HepG2 (cell line): Measurements from ENCODE around the gene BCL2L13. TPM values are rescaled to one million over a fixed set of nuclear protein-coding genes. Genes with fewer than 3 reads are reported as not detected.

Source experiments
- ATAC-seq: fragments of 200-7000 bp; cut with Tn5 transposase; 3 replicates; pipeline ENCODE4 v1.9.1; 2020; ENCODE audit warnings: mild to moderate bottlenecking, moderate library complexity
- BruUV-seq: library from RNA; stranded (reverse); fragments of 400-500 nt; replicated peaks from 2 replicates; lab custom pipeline; 2021; lab: Mats Ljungman, UMichigan
- CTCF ChIA-PET: fragments of 300-600 bp; formaldehyde crosslinking; extraction: SDS; loops from one replicate; lab custom pipeline; 2021; ENCODE audit warnings: low total read pairs, inconsistent platforms, low intra/inter-chr PET ratio; lab: Yijun Ruan, JAX
- POLR2A ChIA-PET: fragments of 350-600 bp; sonication (Branson Sonifier 250); formaldehyde crosslinking; loops from one replicate; lab custom pipeline; 2020; ENCODE audit warnings: antibody characterized with exemption, inconsistent platforms; lab: Yijun Ruan, JAX
- DNase-seq: peaks from one replicate; pipeline ENCODE4 v3.0.0-alpha.2; 2015; ENCODE audit warnings: low spot score
- FAIRE-seq: peaks from 3 replicates; lab custom pipeline; 2011; peaks lifted over from hg19 to GRCh38; lab: Jason Lieb, UNC
- H2AFZ ChIP-seq: one replicate; pipeline ENCODE4 v1.6.1; 2011; ENCODE audit warnings: low read length, inconsistent platforms
- H3K27ac ChIP-seq: fragments of 300-600 bp; 3 replicates; pipeline ENCODE4 v1.8.0; 2011; ENCODE audit warnings: mixed run types, mild to moderate bottlenecking, mixed read lengths, low read length, inconsistent platforms; ENCODE audit not compliant: insufficient read depth; ENCODE audit errors: extremely low read length
- H3K27me3 ChIP-seq, 2 experiments: fragments of 200-600 bp in 1 of 2; 2 replicates in 1 of 2; 3 replicates in 1 of 2; pipeline versions ENCODE4 v1.6.0 to v1.8.0; 2011; ENCODE audit warnings: low read length in 2 of 2, mild to moderate bottlenecking in 2 of 2, moderate library complexity in 2 of 2, inconsistent platforms in 1 of 2; ENCODE audit not compliant: insufficient read depth in 2 of 2, control insufficient read depth in 1 of 2
- H3K36me3 ChIP-seq, 2 experiments: fragments of 200-600 bp in 1 of 2; replicated peaks in 1 of 2; 2 replicates in 1 of 2; 3 replicates in 1 of 2; pipeline versions ENCODE4 v1.5.1 to v1.8.0; 2011; ENCODE audit warnings: low read length in 2 of 2, inconsistent platforms in 1 of 2; ENCODE audit not compliant: insufficient read depth in 2 of 2, control insufficient read depth in 1 of 2
- H3K4me1 ChIP-seq: 2 replicates; pipeline ENCODE4 v1.5.1; 2012; ENCODE audit warnings: low read length, inconsistent platforms; ENCODE audit not compliant: insufficient read depth
- H3K4me2 ChIP-seq: 2 replicates; pipeline ENCODE4 v1.6.0; 2011; ENCODE audit warnings: low read depth, low read length, inconsistent platforms
- H3K4me3 ChIP-seq, 3 experiments: fragments of 200-600 bp in 1 of 3; sonication (generic), shearing (Covaris generic) in 1 of 3; replicated peaks in 1 of 3; 2 replicates each; pipeline ENCODE4 v1.5.1; 2011 to 2016; ENCODE audit warnings: low read length in 3 of 3, inconsistent platforms in 2 of 3, low read depth in 2 of 3, mild to moderate bottlenecking in 2 of 3, control low read depth in 1 of 3, mixed read lengths in 1 of 3; ENCODE audit not compliant: insufficient read depth in 1 of 3
- H3K79me2 ChIP-seq: one replicate; pipeline ENCODE4 v1.6.1; 2011; ENCODE audit warnings: low read length, inconsistent platforms; ENCODE audit not compliant: insufficient read depth
- H3K9ac ChIP-seq: 2 replicates; pipeline ENCODE4 v1.6.0; 2011; ENCODE audit warnings: mild to moderate bottlenecking, low read depth, low read length, inconsistent platforms; ENCODE audit not compliant: insufficient read depth
- H3K9me3 ChIP-seq: 2 replicates; pipeline ENCODE4 v1.5.1; 2012; ENCODE audit warnings: mild to moderate bottlenecking, low read length
- H4K20me1 ChIP-seq: 2 replicates; pipeline ENCODE4 v1.6.0; 2011; ENCODE audit warnings: inconsistent platforms, mild to moderate bottlenecking, low read length, moderate library complexity; ENCODE audit not compliant: insufficient read depth
- ETV5 ChIP-seq: IDR thresholded peaks from 2 replicates; pipeline ENCODE4 v1.6.1; 2018; ENCODE audit warnings: missing biosample characterization, missing genetic modification reagents, inconsistent platforms, borderline replicate concordance
- GMEB2 ChIP-seq: IDR thresholded peaks from 2 replicates; pipeline ENCODE4 v1.6.1; 2016; ENCODE audit warnings: missing biosample characterization, missing genetic modification reagents, low read depth
- MEIS1 ChIP-seq: sonication (generic); formaldehyde crosslinking; IDR thresholded peaks from 2 replicates; pipeline ENCODE4 v1.9.0; 2021; ENCODE audit warnings: mild to moderate bottlenecking, missing genetic modification reagents, moderate library complexity, borderline replicate concordance
- MNT ChIP-seq: fragments of 450-650 bp; IDR thresholded peaks from 2 replicates; pipeline ENCODE4 v1.6.1; 2016
- MXD3 ChIP-seq: IDR thresholded peaks from 2 replicates; pipeline ENCODE4 v1.6.1; 2016; ENCODE audit warnings: mild to moderate bottlenecking, missing biosample characterization, missing genetic modification reagents
- MYPOP ChIP-seq: sonication (generic); formaldehyde crosslinking; IDR thresholded peaks from 2 replicates; pipeline ENCODE4 v1.8.1; 2023; ENCODE audit warnings: mild to moderate bottlenecking, moderate library complexity, missing genetic modification reagents
- NCOA2 ChIP-seq: sonication (generic); formaldehyde crosslinking; IDR thresholded peaks from 2 replicates; pipeline ENCODE4 v1.8.0; 2022; ENCODE audit warnings: inconsistent platforms
- PBX2 ChIP-seq: IDR thresholded peaks from 2 replicates; pipeline ENCODE4 v1.6.1; 2016; ENCODE audit warnings: control low read depth
- POGZ ChIP-seq: sonication (generic); formaldehyde crosslinking; IDR thresholded peaks from 2 replicates; pipeline ENCODE4 v1.4.0; 2020; ENCODE audit warnings: mild to moderate bottlenecking, missing genetic modification reagents
- PREB ChIP-seq: sonication (generic); formaldehyde crosslinking; IDR thresholded peaks from 2 replicates; pipeline ENCODE4 v1.4.0; 2020; ENCODE audit warnings: missing genetic modification reagents
- PTBP1 ChIP-seq: fragments of 200-400 bp; formaldehyde crosslinking; IDR thresholded peaks from 2 replicates; pipeline ENCODE4 v1.6.1; 2018; ENCODE audit warnings: low read length, low read depth; ENCODE audit not compliant: poor library complexity, severe bottlenecking
- SETDB1 ChIP-seq: sonication (generic); formaldehyde crosslinking; IDR thresholded peaks from 2 replicates; pipeline ENCODE4 v1.5.1; 2020; ENCODE audit warnings: missing genetic modification reagents, mild to moderate bottlenecking, borderline replicate concordance
- ZNF207 ChIP-seq: fragments of 450-650 bp; IDR thresholded peaks from 2 replicates; pipeline ENCODE4 v1.6.1; 2016; ENCODE audit warnings: antibody characterized with exemption, borderline replicate concordance
- ZNF260 ChIP-seq: sonication (generic); formaldehyde crosslinking; IDR thresholded peaks from 2 replicates; pipeline ENCODE4 v1.4.0; 2020; ENCODE audit warnings: missing genetic modification reagents, low read depth, mild to moderate bottlenecking, borderline replicate concordance
- ZNF496 ChIP-seq: sonication (generic); formaldehyde crosslinking; IDR thresholded peaks from 2 replicates; pipeline ENCODE4 v1.8.1; 2023; ENCODE audit warnings: mild to moderate bottlenecking, moderate library complexity, missing genetic modification reagents; ENCODE audit not compliant: insufficient replicate concordance
- WGBS: methylation state at CpG from one replicate; pipeline ENCODE4 v1.1.6; 2017; ENCODE audit warnings: low lambda C conversion rate; 5-methylcytosine and 5-hydroxymethylcytosine counted together
- in situ Hi-C: cut with HindIII; loops from 2 replicates; pipeline ENCODE4 v1.10.0; 2017; ENCODE audit warnings: low pct_unique_long_range_greater_than_20kb; ENCODE audit not compliant: extremely low pct_ligation_motif_present
- intact Hi-C: fragments of 100-400 bp; cut with micrococcal nuclease; formaldehyde crosslinking; loops from one replicate; pipeline ENCODE4 v1.10.0; 2022; ENCODE audit not compliant: unreplicated experiment
- polyA plus RNA-seq, 8 experiments: library from polyadenylated mRNA; depleted of rRNA in 3 of 8; stranded (reverse) in 7 of 8; unstranded in 1 of 8; fragments of >200 nt; fragmentation: Illumina TruSeq in 4 of 8; extraction: Trizol in 4 of 8; gene quantifications; 2 replicates each; pipeline versions ENCODE4 v1.2.1 to v1.2.3, GENCODE V29; 2011 to 2016; ENCODE audit warnings: low read depth in 4 of 8, missing spikeins in 1 of 8, mixed read lengths in 1 of 8; ENCODE audit not compliant: insufficient read depth in 1 of 8
- total RNA-seq, 5 experiments: library from RNA; depleted of rRNA; stranded (reverse); fragments of >200 nt; fragmentation: Illumina TruSeq; extraction: Trizol; gene quantifications; 2 replicates each; pipeline ENCODE4 v1.2.3, GENCODE V29; 2016; ENCODE audit warnings: low read depth in 1 of 5

The BCL2L13 gene
- total and polyA plus RNA-seq, 2 of the 13 experiments (the other 11 are each of a cell fraction or from before 2014, with no cell fraction given): 13.5 to 14.6 TPM

- Histone ChIP-seq H3K9me3 (no peaks in the 10 kb centered on the region), H3K4me3 (no peak overlapping the region), H3K4me1 (no peaks in the 10 kb centered on the region), H3K36me3 (no peaks in the 10 kb centered on the region), H3K27me3 (no peaks in the 10 kb centered on the region), H3K9ac (no peak overlapping the region), H4K20me1 (no peaks in the 10 kb centered on the region), H3K79me2 (no peaks in the 10 kb centered on the region), H2AFZ (no peak overlapping the region)
- intact Hi-C loops: no loop called here
- DNase-seq: no peak
- in situ Hi-C loops: no loop called here
- CTCF ChIA-PET: no interaction called here
- FAIRE-seq: no peak
- no peak for TF ChIP-seq SETDB1 (CRISPR knock-in tag)
- no peak for TF ChIP-seq MXD3 (CRISPR knock-in tag)
- TF ChIP-seq PBX2 (CRISPR knock-in tag): no peak
- no peak for TF ChIP-seq POGZ (CRISPR knock-in tag)
- TF ChIP-seq ETV5 (CRISPR knock-in tag): no peak
- TF ChIP-seq GMEB2 (CRISPR knock-in tag): no peak
- TF ChIP-seq MYPOP (CRISPR knock-in tag): no peak
- TF ChIP-seq ZNF496 (CRISPR knock-in tag): no peak
- no peak for TF ChIP-seq ZNF207
- no peak for TF ChIP-seq MNT
- TF ChIP-seq ZNF260 (CRISPR knock-in tag): no peak
- TF ChIP-seq PTBP1: no peak
- no peak for TF ChIP-seq PREB (CRISPR knock-in tag)
- no peak for TF ChIP-seq NCOA2 (CRISPR knock-in tag)
- no peak for TF ChIP-seq MEIS1 (CRISPR knock-in tag)
- TF ChIP-seq, all 625 proteins: peak for 0
- BruUV-seq: no TSS peak
- POLR2A ChIA-PET: interaction anchor here (1.7 kb wide), 1 partner anchor 9 kb away, joined by 8 read pairs; the partner anchor contains the start of gene BCL2L13
- Histone ChIP-seq H3K27ac (no peak overlapping the region), H3K4me2 (no peak overlapping the region)
- WGBS: 74% methylated on average over 1 of the region's 1 CpG
- ATAC-seq: no peak
These were observed 10.0 kb downstream of the BCL2L13 start for GRCh38 chr22:17648569-17648968.
